Fibroblast of villous mesenchyme (primary cell): ENCODE measurements around the gene DNM2. TPM values are rescaled to one million over a fixed set of nuclear protein-coding genes. Genes with fewer than 3 reads are reported as not detected.

Experiments
- DNase-seq: peaks from one replicate; pipeline ENCODE4 v3.0.0-alpha.2; 2010; ENCODE audit warnings: low read depth
- H3K4me3 ChIP-seq: 2 replicates; pipeline ENCODE4 v1.5.1; 2011; ENCODE audit warnings: low read depth, mild to moderate bottlenecking, low read length
- CTCF ChIP-seq: IDR thresholded peaks from 2 replicates; pipeline ENCODE4 v1.5.1; 2012; ENCODE audit warnings: low read depth, mild to moderate bottlenecking, low read length; ENCODE audit not compliant: insufficient read depth
- total RNA-seq: library from RNA; depleted of rRNA; stranded (reverse); fragments of >200 nt; gene quantifications from 2 replicates; pipeline ENCODE4 v1.2.3, GENCODE V29; 2012

Gene DNM2
- total RNA-seq, 1 donor, result 101 TPM

- H3K4me3 ChIP-seq, result no peak overlapping the region
- TF ChIP-seq CTCF, result no peak
- DNase-seq, result no peak
Measured at GRCh38 chr19:10723591-10723990, 5.7 kb downstream of the DNM2 start.

- DNase-seq, result peak; percentile 42
- no peak for TF ChIP-seq CTCF
- H3K4me3 ChIP-seq, result no peak overlapping the region
Measured at GRCh38 chr19:10724573-10725071, 6.7 kb downstream of the DNM2 start.

GRCh38 chr19:10725415-10725814, 7.5 kb downstream of the DNM2 start:
- DNase-seq, result no peak
- no peak overlapping the region for H3K4me3 ChIP-seq
- no peak for TF ChIP-seq CTCF

- no peak for DNase-seq
- TF ChIP-seq CTCF, result no peak
- no peak overlapping the region for H3K4me3 ChIP-seq
Measured at GRCh38 chr19:10726268-10726667, 8.4 kb downstream of the DNM2 start.

GRCh38 chr19:10727685-10728201, 9.9 kb downstream of the DNM2 start:
- no peak overlapping the region for H3K4me3 ChIP-seq
- TF ChIP-seq CTCF, result no peak
- no peak for DNase-seq

GRCh38 chr19:10729411-10729810, 11.5 kb downstream of the DNM2 start:
- TF ChIP-seq CTCF, result no peak
- H3K4me3 ChIP-seq, result no peak overlapping the region
- DNase-seq, result no peak

- no peak for TF ChIP-seq CTCF
- no peak overlapping the region for H3K4me3 ChIP-seq
- no peak for DNase-seq
Measured at GRCh38 chr19:10730932-10731331, 13.1 kb downstream of the DNM2 start.
